GM23338 (cell line): ENCODE measurements around the gene GGT6. TPM values are rescaled to one million over a fixed set of nuclear protein-coding genes. Genes with fewer than 3 reads are reported as not detected.

Source experiments
- ATAC-seq: fragments of 200-7000 bp; cut with Tn5 transposase; 3 replicates; pipeline ENCODE4 v1.9.1; 2020
- DNase-seq: peaks from one replicate; pipeline ENCODE4 v3.0.0-alpha.2; 2015; ENCODE audit warnings: low spot score
- H2AFZ ChIP-seq: fragments of 200-600 bp; sonication (generic); 2 replicates; pipeline ENCODE4 v1.8.0; 2016; ENCODE audit warnings: antibody characterized with exemption, mild to moderate bottlenecking, moderate library complexity
- H3F3A ChIP-seq: fragments of 200-600 bp; sonication (generic); replicated peaks from 2 replicates; pipeline ENCODE4 v1.8.0; 2017; ENCODE audit warnings: antibody characterized with exemption, mixed run types, low read depth
- H3K27ac ChIP-seq: fragments of 200-600 bp; sonication (generic); 2 replicates; pipeline ENCODE4 v1.6.1; 2016; ENCODE audit warnings: low read depth
- H3K27me3 ChIP-seq: fragments of 200-600 bp; sonication (generic); 2 replicates; pipeline ENCODE4 v1.8.0; 2016; ENCODE audit warnings: mild to moderate bottlenecking, mixed run types, moderate library complexity; ENCODE audit not compliant: insufficient read depth
- H3K36me3 ChIP-seq: fragments of 200-600 bp; sonication (generic); 2 replicates; pipeline ENCODE4 v1.8.0; 2016; ENCODE audit warnings: mild to moderate bottlenecking; ENCODE audit not compliant: insufficient read depth
- H3K4me1 ChIP-seq: fragments of 200-600 bp; sonication (generic); 2 replicates; pipeline ENCODE4 v1.8.0; 2016; ENCODE audit warnings: mild to moderate bottlenecking, moderate library complexity; ENCODE audit not compliant: insufficient read depth
- H3K4me2 ChIP-seq: fragments of 200-600 bp; sonication (generic); 2 replicates; pipeline ENCODE4 v1.7.1; 2017; ENCODE audit warnings: mixed run types
- H3K4me3 ChIP-seq: fragments of 200-600 bp; sonication (generic); 2 replicates; pipeline ENCODE4 v1.6.1; 2016; ENCODE audit warnings: mixed run types
- H3K79me2 ChIP-seq: fragments of 200-600 bp; sonication (generic); replicated peaks from 2 replicates; pipeline ENCODE4 v1.8.0; 2017; ENCODE audit warnings: mild to moderate bottlenecking; ENCODE audit not compliant: insufficient read depth
- H3K9me2 ChIP-seq: fragments of 200-600 bp; sonication (generic); 2 replicates; pipeline ENCODE4 v1.8.0; 2017; ENCODE audit not compliant: insufficient read depth
- H4K20me1 ChIP-seq: fragments of 200-600 bp; sonication (generic); replicated peaks from 2 replicates; pipeline ENCODE4 v1.8.0; 2017; ENCODE audit warnings: mild to moderate bottlenecking; ENCODE audit not compliant: insufficient read depth
- H3K27ac Mint-ChIP-seq: 2 replicates; pipeline ENCODE4 v1.8.0; 2020; ENCODE audit warnings: inconsistent platforms, mild to moderate bottlenecking, moderate library complexity, mixed read lengths
- H3K27me3 Mint-ChIP-seq: 3 replicates; pipeline ENCODE4 v1.8.0; 2022; ENCODE audit warnings: low read depth, mild to moderate bottlenecking, moderate library complexity, mixed read lengths, inconsistent platforms; ENCODE audit not compliant: insufficient read depth, poor library complexity
- H3K36me3 Mint-ChIP-seq: 3 replicates; pipeline ENCODE4 v1.8.0; 2021; ENCODE audit warnings: low read depth, mild to moderate bottlenecking, inconsistent platforms, moderate library complexity, mixed read lengths
- H3K4me1 Mint-ChIP-seq: 3 replicates; pipeline ENCODE4 v1.8.0; 2020; ENCODE audit warnings: mild to moderate bottlenecking, inconsistent platforms, mixed read lengths
- H3K4me3 Mint-ChIP-seq: 3 replicates; pipeline ENCODE4 v1.8.0; 2021; ENCODE audit warnings: moderate library complexity, mild to moderate bottlenecking, inconsistent platforms, mixed read lengths
- H3K9me3 Mint-ChIP-seq: 3 replicates; pipeline ENCODE4 v1.8.0; 2020; ENCODE audit warnings: moderate library complexity, mild to moderate bottlenecking, inconsistent platforms, mixed read lengths
- CREB1 ChIP-seq: fragments of 250-450 bp; sonication (Bioruptor Pico); IDR thresholded peaks from 2 replicates; pipeline ENCODE4 v1.5.0; 2020; ENCODE audit warnings: low read depth, mild to moderate bottlenecking, moderate library complexity
- EZH2 ChIP-seq: fragments of 200-600 bp; sonication (generic); IDR thresholded peaks from one replicate; pipeline ENCODE4 v1.8.0; 2017; ENCODE audit warnings: antibody characterized with exemption, mild to moderate bottlenecking, low read depth; ENCODE audit not compliant: unreplicated experiment
- EZH2phosphoT487 ChIP-seq: fragments of 200-600 bp; sonication (generic); IDR thresholded peaks from one replicate; pipeline ENCODE4 v1.8.1; 2018; ENCODE audit warnings: antibody characterized with exemption; ENCODE audit not compliant: unreplicated experiment
- JUNB ChIP-seq: IDR thresholded peaks from one replicate; pipeline ENCODE4 v1.6.1; 2016; ENCODE audit warnings: antibody characterized with exemption; ENCODE audit not compliant: unreplicated experiment
- NANOG ChIP-seq: IDR thresholded peaks from 2 replicates; pipeline ENCODE4 v1.6.1; 2016; ENCODE audit warnings: antibody characterized with exemption, borderline replicate concordance
- POLR2AphosphoS5 ChIP-seq: IDR thresholded peaks from 2 replicates; pipeline ENCODE4 v1.6.1; 2016; ENCODE audit warnings: antibody characterized with exemption, low read depth
- REST ChIP-seq: IDR thresholded peaks from one replicate; pipeline ENCODE4 v1.6.1; 2018; ENCODE audit warnings: antibody characterized with exemption; ENCODE audit not compliant: unreplicated experiment
- STAT1 ChIP-seq: IDR thresholded peaks from one replicate; pipeline ENCODE4 v1.6.1; 2016; ENCODE audit warnings: antibody characterized with exemption; ENCODE audit not compliant: unreplicated experiment
- ZNF114 ChIP-seq: fragments of 250-450 bp; sonication (Bioruptor Pico); IDR thresholded peaks from 2 replicates; pipeline ENCODE4 v1.5.0; 2020; ENCODE audit warnings: mild to moderate bottlenecking, moderate library complexity
- ZNF331 ChIP-seq: fragments of 250-450 bp; sonication (Bioruptor Pico); IDR thresholded peaks from 2 replicates; pipeline ENCODE4 v1.5.0; 2020; ENCODE audit warnings: low read depth, mild to moderate bottlenecking, moderate library complexity
- ZNF462 ChIP-seq: fragments of 250-450 bp; sonication (Bioruptor Pico); IDR thresholded peaks from 2 replicates; pipeline ENCODE4 v1.5.0; 2020; ENCODE audit warnings: mild to moderate bottlenecking, moderate library complexity
- polyA plus RNA-seq: library from polyadenylated mRNA; unstranded; fragments of >200 nt; fragmentation: Nextera tagmentation; extraction: Ambion mirVana; gene quantifications from 2 replicates; pipeline ENCODE4 v1.2.1, GENCODE V29; 2016
- total RNA-seq: library from RNA; depleted of rRNA; stranded (reverse); fragments of >200 nt; shearing (Covaris generic); gene quantifications from 2 replicates; pipeline ENCODE4 v1.2.3, GENCODE V29; 2014
- TF ChIP-seq, protein P1 (sequence below), 2 experiments: fragments of 200-600 bp in 1 of 2; sonication (generic) in 1 of 2; conservative IDR thresholded peaks; 2 replicates each; pipeline versions ENCODE4 v1.5.1 to v1.6.1; 2016 to 2017; ENCODE audit warnings: antibody characterized with exemption in 2 of 2, low read depth in 2 of 2, mild to moderate bottlenecking in 2 of 2, moderate library complexity in 1 of 2
- TF ChIP-seq, protein P2 (sequence below): IDR thresholded peaks from 2 replicates; pipeline ENCODE4 v1.6.1; 2016; ENCODE audit warnings: antibody characterized with exemption

The GGT6 gene
- total and polyA plus RNA-seq, 2 experiments from 2014 or later, result 0.24 TPM; not detected in 1

DNA sequence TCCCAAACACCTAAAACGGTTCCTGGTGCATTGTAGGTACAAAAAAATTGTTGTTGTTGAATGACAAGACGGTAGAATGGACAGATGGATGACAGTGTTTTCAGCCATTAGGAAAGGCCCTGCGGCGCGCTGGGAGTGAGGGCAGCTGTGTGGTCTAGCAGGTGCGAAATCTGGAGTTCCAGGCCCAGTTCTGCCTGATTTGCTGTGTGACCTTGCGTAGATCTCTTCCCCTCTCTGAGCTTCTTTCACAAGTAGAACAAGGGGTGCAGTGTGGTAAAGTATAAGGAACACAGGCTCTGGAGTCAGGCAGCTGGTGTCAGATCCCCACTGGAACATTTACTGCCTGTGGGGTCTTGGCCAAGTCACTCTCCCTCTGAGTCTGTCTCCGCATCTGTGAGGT, 36.4 kb downstream of the GGT6 start:
- no peaks in the 10 kb centered on the region for H3K9me3 Mint-ChIP-seq
- no peak for ATAC-seq
- Histone ChIP-seq H3K79me2 (no peaks in the 10 kb centered on the region), H3K4me3 (no peak overlapping the region), H4K20me1 (no peaks in the 10 kb centered on the region), H2AFZ (no peak overlapping the region), H3K4me1 (no peaks in the 10 kb centered on the region), H3K27me3 (peaks cover 59% of the 10 kb centered on the region), H3K36me3 (no peaks in the 10 kb centered on the region), H3F3A (no peaks in the 10 kb centered on the region), H3K4me2 (no peak overlapping the region), H3K9me2 (no peaks in the 10 kb centered on the region), H3K27ac (no peak overlapping the region)
- H3K36me3 Mint-ChIP-seq, result no peaks in the 10 kb centered on the region
- peaks cover 54% of the 10 kb centered on the region for H3K27me3 Mint-ChIP-seq
- H3K4me3 Mint-ChIP-seq, result no peak overlapping the region
- H3K27ac Mint-ChIP-seq, result no peak overlapping the region
- DNase-seq, result no peak
- peaks cover 10% of the 10 kb centered on the region for H3K4me1 Mint-ChIP-seq
- TF ChIP-seq NANOG, result no peak
- no peak for TF ChIP-seq STAT1
- no peak for TF ChIP-seq CREB1 (CRISPR knock-in tag)
- TF ChIP-seq ZNF331 (CRISPR knock-in tag), result no peak
- TF ChIP-seq, protein P1, sequence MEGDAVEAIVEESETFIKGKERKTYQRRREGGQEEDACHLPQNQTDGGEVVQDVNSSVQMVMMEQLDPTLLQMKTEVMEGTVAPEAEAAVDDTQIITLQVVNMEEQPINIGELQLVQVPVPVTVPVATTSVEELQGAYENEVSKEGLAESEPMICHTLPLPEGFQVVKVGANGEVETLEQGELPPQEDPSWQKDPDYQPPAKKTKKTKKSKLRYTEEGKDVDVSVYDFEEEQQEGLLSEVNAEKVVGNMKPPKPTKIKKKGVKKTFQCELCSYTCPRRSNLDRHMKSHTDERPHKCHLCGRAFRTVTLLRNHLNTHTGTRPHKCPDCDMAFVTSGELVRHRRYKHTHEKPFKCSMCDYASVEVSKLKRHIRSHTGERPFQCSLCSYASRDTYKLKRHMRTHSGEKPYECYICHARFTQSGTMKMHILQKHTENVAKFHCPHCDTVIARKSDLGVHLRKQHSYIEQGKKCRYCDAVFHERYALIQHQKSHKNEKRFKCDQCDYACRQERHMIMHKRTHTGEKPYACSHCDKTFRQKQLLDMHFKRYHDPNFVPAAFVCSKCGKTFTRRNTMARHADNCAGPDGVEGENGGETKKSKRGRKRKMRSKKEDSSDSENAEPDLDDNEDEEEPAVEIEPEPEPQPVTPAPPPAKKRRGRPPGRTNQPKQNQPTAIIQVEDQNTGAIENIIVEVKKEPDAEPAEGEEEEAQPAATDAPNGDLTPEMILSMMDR (conservative IDR thresholded peaks at IDR 0.05; ENCODE audit: low read depth in 2 of 2), result no peak
- no peak for TF ChIP-seq EZH2phosphoT487
- no peak for TF ChIP-seq POLR2AphosphoS5
- TF ChIP-seq, protein P2, sequence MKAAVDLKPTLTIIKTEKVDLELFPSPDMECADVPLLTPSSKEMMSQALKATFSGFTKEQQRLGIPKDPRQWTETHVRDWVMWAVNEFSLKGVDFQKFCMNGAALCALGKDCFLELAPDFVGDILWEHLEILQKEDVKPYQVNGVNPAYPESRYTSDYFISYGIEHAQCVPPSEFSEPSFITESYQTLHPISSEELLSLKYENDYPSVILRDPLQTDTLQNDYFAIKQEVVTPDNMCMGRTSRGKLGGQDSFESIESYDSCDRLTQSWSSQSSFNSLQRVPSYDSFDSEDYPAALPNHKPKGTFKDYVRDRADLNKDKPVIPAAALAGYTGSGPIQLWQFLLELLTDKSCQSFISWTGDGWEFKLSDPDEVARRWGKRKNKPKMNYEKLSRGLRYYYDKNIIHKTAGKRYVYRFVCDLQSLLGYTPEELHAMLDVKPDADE, result no peak
- TF ChIP-seq ZNF462 (CRISPR knock-in tag), result no peak
- TF ChIP-seq REST, result no peak
- no peak for TF ChIP-seq ZNF114 (CRISPR knock-in tag)
- TF ChIP-seq JUNB, result no peak
- TF ChIP-seq EZH2, result no peak
